DND-41 (cell line): Measurements from ENCODE around the gene CRLF2.

Source experiments
- ATAC-seq: fragments of 200-7000 bp; cut with Tn5 transposase; 3 replicates; pipeline ENCODE4 v1.9.1; 2021; ENCODE audit warnings: low read depth; ENCODE audit not compliant: insufficient read depth
- DNase-seq: peaks from one replicate; pipeline ENCODE4 v3.0.0-alpha.2; 2020
- H2AFZ ChIP-seq: 2 replicates; pipeline ENCODE4 v1.6.0; 2012; ENCODE audit warnings: low read depth, low read length
- H3K27ac ChIP-seq: 2 replicates; pipeline ENCODE4 v1.5.1; 2012; ENCODE audit warnings: low read length, inconsistent platforms
- H3K27me3 ChIP-seq: fragments of 200-600 bp; sonication (generic); 2 replicates; pipeline ENCODE4 v1.6.0; 2012; ENCODE audit warnings: low read length, mild to moderate bottlenecking, inconsistent platforms; ENCODE audit not compliant: insufficient read depth, poor library complexity
- H3K36me3 ChIP-seq: 2 replicates; pipeline ENCODE4 v1.5.1; 2012; ENCODE audit warnings: low read length, inconsistent platforms; ENCODE audit not compliant: insufficient read depth
- H3K4me1 ChIP-seq: 2 replicates; pipeline ENCODE4 v1.5.1; 2012; ENCODE audit warnings: mild to moderate bottlenecking, low read length; ENCODE audit not compliant: insufficient read depth
- H3K4me2 ChIP-seq: 2 replicates; pipeline ENCODE4 v1.6.0; 2012; ENCODE audit warnings: mild to moderate bottlenecking, moderate library complexity, low read length, inconsistent platforms; ENCODE audit not compliant: insufficient read depth
- H3K4me3 ChIP-seq, 2 experiments: fragments of 200-600 bp in 1 of 2; shearing (Covaris generic) in 1 of 2; 2 replicates each; pipeline ENCODE4 v1.5.1; 2012 to 2016; ENCODE audit warnings: inconsistent platforms in 2 of 2, low read length in 2 of 2, mild to moderate bottlenecking in 2 of 2, low read depth in 1 of 2, moderate library complexity in 1 of 2
- H3K79me2 ChIP-seq: 2 replicates; pipeline ENCODE4 v1.6.0; 2012; ENCODE audit warnings: low read length, inconsistent platforms; ENCODE audit not compliant: insufficient read depth
- H3K9ac ChIP-seq: 2 replicates; pipeline ENCODE4 v1.6.0; 2012; ENCODE audit warnings: low read depth, mild to moderate bottlenecking, inconsistent platforms, low read length, moderate library complexity
- H3K9me3 ChIP-seq: 2 replicates; pipeline ENCODE4 v1.5.1; 2012; ENCODE audit warnings: low read length, moderate library complexity, mild to moderate bottlenecking, inconsistent platforms; ENCODE audit not compliant: insufficient read depth, severe bottlenecking
- H4K20me1 ChIP-seq: 2 replicates; pipeline ENCODE4 v1.6.0; 2012; ENCODE audit warnings: low read length; ENCODE audit not compliant: insufficient read depth
- EZH2 ChIP-seq: IDR thresholded peaks from 3 replicates; pipeline ENCODE4 v1.6.1; 2012; ENCODE audit warnings: borderline replicate concordance, low read depth, mild to moderate bottlenecking, moderate library complexity, low read length, inconsistent platforms; ENCODE audit not compliant: severe bottlenecking
- TF ChIP-seq, protein P1 (sequence below): IDR thresholded peaks from 2 replicates; pipeline ENCODE4 v1.5.1; 2012; ENCODE audit warnings: borderline replicate concordance, low read length, moderate library complexity, mild to moderate bottlenecking; ENCODE audit not compliant: poor library complexity, severe bottlenecking; ENCODE audit errors: extremely low read depth

CRLF2 gene

DNA sequence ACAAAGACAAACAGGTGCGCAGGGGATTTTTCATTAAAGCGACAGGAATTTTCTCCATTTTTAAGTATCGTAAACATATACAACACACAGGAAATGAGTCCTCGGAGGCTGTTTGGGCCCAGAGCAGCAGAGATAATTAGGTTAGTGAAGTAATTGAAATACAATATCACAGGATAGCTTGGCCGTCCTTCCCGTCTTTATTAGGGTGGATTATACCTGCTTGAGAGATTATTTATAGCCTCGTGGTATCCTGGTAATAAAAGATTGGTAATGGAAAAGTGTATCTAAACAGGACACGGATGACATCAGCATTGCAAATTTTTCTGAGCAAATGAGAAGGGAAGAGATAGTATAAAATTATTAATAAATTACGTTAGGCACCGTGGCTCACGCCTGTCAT lies 68.2 kb downstream of the CRLF2 start:
- DNase-seq (no peak), ATAC-seq (no peak)
- no peak overlapping the region for H3K27ac ChIP-seq
- H3K79me2 ChIP-seq, result no peaks in the 10 kb centered on the region
- H2AFZ ChIP-seq, result no peak overlapping the region
- no peaks in the 10 kb centered on the region for H3K27me3 ChIP-seq
- H3K36me3 ChIP-seq, result no peaks in the 10 kb centered on the region
- no peaks in the 10 kb centered on the region for H3K4me1 ChIP-seq
- no peaks in the 10 kb centered on the region for H3K9me3 ChIP-seq
- no peak overlapping the region for H3K4me3 ChIP-seq
- H3K9ac ChIP-seq, result no peak overlapping the region
- no peaks in the 10 kb centered on the region for H4K20me1 ChIP-seq
- no peak for TF ChIP-seq EZH2
- TF ChIP-seq, protein P1, sequence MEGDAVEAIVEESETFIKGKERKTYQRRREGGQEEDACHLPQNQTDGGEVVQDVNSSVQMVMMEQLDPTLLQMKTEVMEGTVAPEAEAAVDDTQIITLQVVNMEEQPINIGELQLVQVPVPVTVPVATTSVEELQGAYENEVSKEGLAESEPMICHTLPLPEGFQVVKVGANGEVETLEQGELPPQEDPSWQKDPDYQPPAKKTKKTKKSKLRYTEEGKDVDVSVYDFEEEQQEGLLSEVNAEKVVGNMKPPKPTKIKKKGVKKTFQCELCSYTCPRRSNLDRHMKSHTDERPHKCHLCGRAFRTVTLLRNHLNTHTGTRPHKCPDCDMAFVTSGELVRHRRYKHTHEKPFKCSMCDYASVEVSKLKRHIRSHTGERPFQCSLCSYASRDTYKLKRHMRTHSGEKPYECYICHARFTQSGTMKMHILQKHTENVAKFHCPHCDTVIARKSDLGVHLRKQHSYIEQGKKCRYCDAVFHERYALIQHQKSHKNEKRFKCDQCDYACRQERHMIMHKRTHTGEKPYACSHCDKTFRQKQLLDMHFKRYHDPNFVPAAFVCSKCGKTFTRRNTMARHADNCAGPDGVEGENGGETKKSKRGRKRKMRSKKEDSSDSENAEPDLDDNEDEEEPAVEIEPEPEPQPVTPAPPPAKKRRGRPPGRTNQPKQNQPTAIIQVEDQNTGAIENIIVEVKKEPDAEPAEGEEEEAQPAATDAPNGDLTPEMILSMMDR, result no peak
- no peak overlapping the region for H3K4me2 ChIP-seq
